Upper lobe of left lung (tissue), 6 donors: Measurements from ENCODE around the gene CANT1. TPM values are rescaled to one million over a fixed set of nuclear protein-coding genes. Genes with fewer than 3 reads are reported as not detected.
A peak's percentile ranks its signal among the peaks of the same experiment; 100 is the strongest.

Source experiments
- ATAC-seq, 2 donors: fragments of 200-7000 bp; cut with Tn5 transposase; one replicate each; pipeline ENCODE4 v1.9.1; 2022; ENCODE audit warnings: mild to moderate bottlenecking in 2 of 2, moderate library complexity in 2 of 2; ENCODE audit not compliant: low FRiP score in 2 of 2
- DNase-seq, 2 donors: peaks; one replicate each; pipeline ENCODE4 v3.0.0-alpha.2; 2019 to 2020
- H3K27ac ChIP-seq, 4 donors: fragments of 200-600 bp; sonication (generic); one replicate each; pipeline ENCODE4 v1.5.1; 2016 to 2019
- H3K27me3 ChIP-seq, 4 donors: fragments of 200-600 bp; sonication (generic); one replicate each; pipeline ENCODE4 v1.5.1; 2017 to 2019
- H3K36me3 ChIP-seq, 4 donors: fragments of 200-600 bp; sonication (generic); one replicate each; pipeline ENCODE4 v1.5.1; 2016 to 2019
- H3K4me1 ChIP-seq, 4 donors: fragments of 200-600 bp; sonication (generic); one replicate each; pipeline ENCODE4 v1.5.1; 2018 to 2019
- H3K4me3 ChIP-seq, 4 donors: fragments of 200-600 bp; sonication (generic); one replicate each; pipeline ENCODE4 v1.5.1; 2017 to 2019; ENCODE audit warnings: mild to moderate bottlenecking in 2 of 4, moderate library complexity in 1 of 4
- H3K9me3 ChIP-seq, 4 donors: fragments of 200-600 bp; sonication (generic); one replicate each; pipeline ENCODE4 v1.5.1; 2018 to 2019
- EP300 ChIP-seq, 4 donors: sonication (generic); formaldehyde crosslinking; IDR thresholded peaks; one replicate each; pipeline ENCODE4 v1.5.1; 2017; ENCODE audit warnings: antibody characterized with exemption in 4 of 4, control low read depth in 2 of 4
- POLR2A ChIP-seq, 4 donors: fragments of 450-650 bp; IDR thresholded peaks; one replicate each; pipeline ENCODE4 v1.5.1; 2016 to 2017; ENCODE audit warnings: antibody characterized with exemption in 4 of 4, mild to moderate bottlenecking in 2 of 4
- POLR2AphosphoS5 ChIP-seq, 2 donors: sonication (generic); formaldehyde crosslinking; IDR thresholded peaks; one replicate each; pipeline ENCODE4 v1.5.1; 2017; ENCODE audit warnings: antibody characterized with exemption in 2 of 2
- WGBS, 2 donors: methylation state at CpG; one replicate each; pipeline ENCODE4 v1.1.5; 2017 to 2018; 5-methylcytosine and 5-hydroxymethylcytosine counted together
- total RNA-seq, 6 donors: library from RNA; depleted of rRNA in 4 of 6; stranded (reverse); fragments of >200 nt in 4 of 6; gene quantifications; one replicate each; pipeline versions ENCODE4 v1.1.0 to v1.2.1, GENCODE V29; 2016 to 2021
- TF ChIP-seq, protein P1 (sequence below), 6 experiments: fragments of 450-650 bp in 4 of 6; fragments of 200-600 bp in 2 of 6; sonication (generic) in 2 of 6; IDR thresholded peaks; one replicate each; pipeline ENCODE4 v1.5.1; 2016 to 2019; ENCODE audit warnings: antibody characterized with exemption in 6 of 6
- donor health status: DM: no; HTN: no; CAD: no; lungs with moderate emphysema.
- donor health status: DM: no; HTN: yes; CAD: no; lungs with severe emphysema.

CANT1 gene
- total RNA-seq, 6 donors from 2014 or later = 19.5 to 77.8 (median 38.6) TPM

DNA sequence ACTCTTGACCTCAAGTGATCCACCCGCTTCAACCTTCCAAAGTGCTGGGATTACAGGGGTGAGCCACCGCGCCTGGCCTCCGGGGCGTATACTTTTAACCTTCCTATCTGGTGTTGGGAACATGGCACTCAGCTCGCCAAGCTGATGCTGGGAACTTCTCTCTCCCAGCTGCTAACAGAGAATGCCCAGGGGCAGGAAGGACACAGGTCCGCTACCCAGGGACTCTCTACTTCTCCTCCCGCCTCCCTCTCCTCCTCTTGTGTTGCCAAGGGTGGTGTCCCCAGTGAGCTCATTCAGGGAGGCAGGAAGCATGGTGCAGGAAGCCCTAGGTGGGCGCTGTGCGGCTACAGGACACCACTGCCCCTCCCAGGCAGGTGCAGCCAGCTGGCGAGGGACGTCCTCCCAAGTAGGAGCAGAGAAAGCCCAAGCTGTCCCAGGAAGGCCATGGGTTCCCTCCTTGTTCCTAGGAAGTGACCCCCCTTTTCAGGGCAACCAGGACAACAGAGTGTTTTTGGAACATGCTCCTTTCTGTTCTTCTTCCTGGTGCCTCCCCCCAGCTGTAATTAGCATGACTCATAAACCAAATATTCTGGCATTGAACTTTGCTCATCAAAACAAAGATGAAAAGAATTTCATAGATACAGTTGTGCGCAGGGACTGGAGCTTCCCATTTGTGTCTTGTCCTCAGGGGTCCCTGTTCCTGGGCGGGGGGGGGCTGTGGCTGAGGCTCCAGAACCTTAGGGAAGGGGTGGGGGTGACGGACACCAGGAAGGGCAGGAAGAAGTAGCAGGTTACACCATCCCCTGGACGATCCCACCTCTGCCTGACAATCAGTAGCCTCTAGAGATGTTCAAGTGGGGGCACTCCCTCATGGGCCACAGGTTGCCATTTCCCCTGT is 17.1 kb upstream of the CANT1 start:
- DNase-seq = peak in 1 of 2 donors; percentile 35
- H3K4me3 ChIP-seq = peak overlapping the region in 1 of 4 donors; percentile 78
- peak in 1 of 2 donors; percentile 28 for ATAC-seq
- peaks cover 63 to 68% (median 67%) of the 10 kb centered on the region in 4 donors for H3K4me1 ChIP-seq
- WGBS, 2 donors = 50 to 73% methylated on average over 15 to 16 of the region's 16 CpGs
- H3K27ac ChIP-seq = peak overlapping the region; percentile 51 to 69 (median 64)
- peak; percentile 68 to 77 for TF ChIP-seq POLR2AphosphoS5 (IDR thresholded peaks at IDR 0.05)
- TF ChIP-seq EP300 (IDR thresholded peaks at IDR 0.05) = peak in 3 of 4 donors; percentile 30 to 71 (median 70)
- no peak for TF ChIP-seq POLR2A (IDR thresholded peaks at IDR 0.05)
- TF ChIP-seq, protein P1, sequence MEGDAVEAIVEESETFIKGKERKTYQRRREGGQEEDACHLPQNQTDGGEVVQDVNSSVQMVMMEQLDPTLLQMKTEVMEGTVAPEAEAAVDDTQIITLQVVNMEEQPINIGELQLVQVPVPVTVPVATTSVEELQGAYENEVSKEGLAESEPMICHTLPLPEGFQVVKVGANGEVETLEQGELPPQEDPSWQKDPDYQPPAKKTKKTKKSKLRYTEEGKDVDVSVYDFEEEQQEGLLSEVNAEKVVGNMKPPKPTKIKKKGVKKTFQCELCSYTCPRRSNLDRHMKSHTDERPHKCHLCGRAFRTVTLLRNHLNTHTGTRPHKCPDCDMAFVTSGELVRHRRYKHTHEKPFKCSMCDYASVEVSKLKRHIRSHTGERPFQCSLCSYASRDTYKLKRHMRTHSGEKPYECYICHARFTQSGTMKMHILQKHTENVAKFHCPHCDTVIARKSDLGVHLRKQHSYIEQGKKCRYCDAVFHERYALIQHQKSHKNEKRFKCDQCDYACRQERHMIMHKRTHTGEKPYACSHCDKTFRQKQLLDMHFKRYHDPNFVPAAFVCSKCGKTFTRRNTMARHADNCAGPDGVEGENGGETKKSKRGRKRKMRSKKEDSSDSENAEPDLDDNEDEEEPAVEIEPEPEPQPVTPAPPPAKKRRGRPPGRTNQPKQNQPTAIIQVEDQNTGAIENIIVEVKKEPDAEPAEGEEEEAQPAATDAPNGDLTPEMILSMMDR (IDR thresholded peaks at IDR 0.05) = no peak
- H3K9me3 ChIP-seq = no peaks in the 10 kb centered on the region
- peaks cover 0 to 5% (median 0%) of the 10 kb centered on the region in 4 donors for H3K27me3 ChIP-seq
- H3K36me3 ChIP-seq = no peaks in the 10 kb centered on the region

DNA sequence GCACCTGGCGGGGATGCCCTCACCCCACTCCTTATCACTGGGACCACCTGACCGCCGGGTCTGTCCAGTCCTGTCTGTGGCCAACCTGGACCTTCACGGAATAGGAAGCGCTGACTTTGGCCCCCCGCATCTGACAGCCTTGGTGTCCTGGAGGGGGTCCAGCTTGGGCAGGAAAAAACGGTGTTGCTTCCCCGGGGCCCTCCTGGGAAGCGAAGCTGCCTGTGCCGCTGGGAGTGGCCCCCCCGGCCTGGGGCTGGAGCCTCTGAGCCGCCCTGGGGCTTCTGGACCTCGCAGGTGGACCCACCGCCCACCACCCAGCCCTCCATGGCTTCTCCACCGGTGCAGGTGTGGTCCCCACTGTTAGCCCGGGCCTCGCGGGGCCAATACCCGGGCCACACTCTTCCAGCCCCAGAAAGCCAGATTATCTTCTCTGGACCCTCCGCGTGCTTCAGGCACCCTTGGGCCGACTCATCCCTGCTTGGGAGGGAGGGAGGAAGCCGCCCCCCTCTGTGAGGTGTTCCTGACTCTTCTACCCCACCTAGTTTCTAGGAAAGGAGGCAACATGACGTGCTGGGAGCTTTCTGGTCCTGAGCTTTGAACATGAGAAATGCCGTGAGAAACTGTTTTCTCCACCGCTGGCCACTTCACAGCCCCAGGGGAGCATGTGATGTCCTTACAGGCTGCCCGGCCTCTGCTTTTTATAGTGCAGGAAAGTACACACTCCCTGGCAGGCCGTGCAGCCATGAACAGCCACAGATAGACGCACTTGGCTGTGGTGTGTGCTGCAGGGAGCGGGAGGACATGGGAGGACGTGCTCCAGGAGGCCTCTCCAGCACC is 15.6 kb upstream of the CANT1 start:
- H3K4me1 ChIP-seq = peaks cover 73 to 83% (median 78%) of the 10 kb centered on the region in 4 donors
- peaks cover 0 to 5% (median 0%) of the 10 kb centered on the region in 4 donors for H3K27me3 ChIP-seq
- H3K36me3 ChIP-seq = no peaks in the 10 kb centered on the region
- ATAC-seq (no peak), DNase-seq (peak in 1 of 2 donors; percentile 37)
- H3K4me3 ChIP-seq = peak overlapping the region; percentile 52 to 78 (median 67)
- WGBS, 2 donors = 63 to 73% methylated on average over 17 to 18 of the region's 31 CpGs
- TF ChIP-seq POLR2A (IDR thresholded peaks at IDR 0.05) = no peak
- TF ChIP-seq, protein P1 (IDR thresholded peaks at IDR 0.05) = no peak
- TF ChIP-seq POLR2AphosphoS5 (IDR thresholded peaks at IDR 0.05) = peak in 1 of 2 donors; percentile 24
- TF ChIP-seq EP300 (IDR thresholded peaks at IDR 0.05) = peak in 1 of 4 donors; percentile 30
- peak overlapping the region; percentile 53 to 81 (median 74) for H3K27ac ChIP-seq
- no peaks in the 10 kb centered on the region for H3K9me3 ChIP-seq

DNA sequence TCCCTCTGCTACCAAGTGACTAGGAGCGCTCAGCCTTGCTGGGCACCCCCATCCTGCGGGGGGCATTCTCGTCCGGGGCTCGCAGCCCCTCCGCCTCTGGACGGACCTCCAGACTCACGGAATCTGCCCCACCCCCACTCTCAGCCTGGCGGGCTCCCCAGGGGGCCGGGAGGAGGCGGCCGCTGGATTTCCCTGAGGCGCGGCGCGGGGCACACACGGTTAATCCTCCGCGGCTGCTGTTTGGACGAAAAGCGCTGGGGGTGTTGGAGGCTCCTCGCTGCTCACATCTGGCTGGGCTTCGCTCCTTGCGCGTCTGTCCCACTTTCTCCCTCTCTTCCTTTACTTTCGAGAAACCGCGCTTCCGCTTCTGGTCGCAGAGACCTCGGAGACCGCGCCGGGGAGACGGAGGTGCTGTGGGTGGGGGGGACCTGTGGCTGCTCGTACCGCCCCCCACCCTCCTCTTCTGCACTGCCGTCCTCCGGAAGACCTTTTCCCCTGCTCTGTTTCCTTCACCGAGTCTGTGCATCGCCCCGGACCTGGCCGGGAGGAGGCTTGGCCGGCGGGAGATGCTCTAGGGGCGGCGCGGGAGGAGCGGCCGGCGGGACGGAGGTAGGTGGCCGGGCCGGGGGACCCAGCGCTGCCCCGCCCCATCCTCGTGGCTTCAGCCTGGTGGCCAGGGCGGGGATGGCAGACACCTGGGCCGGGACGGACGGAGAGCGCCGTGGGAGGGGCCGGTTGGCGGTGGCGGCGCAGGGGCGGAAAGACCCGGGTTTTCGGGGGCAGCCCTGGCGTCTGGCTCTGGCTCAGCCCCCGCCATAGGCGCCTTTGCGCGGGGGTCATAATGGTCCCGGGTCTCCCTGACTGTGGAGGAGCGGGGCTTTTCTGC is 14.6 kb upstream of the CANT1 start, which contains the start of gene C1QTNF1:
Gene C1QTNF1, plus strand, starts transcription at position 284 of the 886 bp plus-strand sequence. CDS start 19,800 bp downstream, outside the sequence.
- TF ChIP-seq POLR2A (IDR thresholded peaks at IDR 0.05) (peak in 1 of 4 donors; percentile 14), EP300 (IDR thresholded peaks at IDR 0.05) (no peak), POLR2AphosphoS5 (IDR thresholded peaks at IDR 0.05) (peak in 1 of 2 donors; percentile 42)
- TF ChIP-seq, protein P1 (IDR thresholded peaks at IDR 0.05) = peak; percentile 51 to 88 (median 61)
- ATAC-seq (peak in 1 of 2 donors; percentile 67), DNase-seq (peak; percentile 40 to 89)
- H3K36me3 ChIP-seq = no peaks in the 10 kb centered on the region
- peak within 1 kb of the TSS; percentile 52 to 78 (median 67) for H3K4me3 ChIP-seq
- peak within 1 kb of the TSS; percentile 60 to 81 (median 74) for H3K27ac ChIP-seq
- no peaks in the 10 kb centered on the region for H3K9me3 ChIP-seq
- 1 to 4% methylated on average over 22 to 47 of the region's 77 CpGs for WGBS, 2 donors
- H3K4me1 ChIP-seq = peaks cover 78 to 92% (median 86%) of the 10 kb centered on the region in 4 donors
- H3K27me3 ChIP-seq = peaks cover 0 to 5% (median 0%) of the 10 kb centered on the region in 4 donors
